Chondrocyte (in vitro differentiated cells): ENCODE data around the gene ANXA4. TPM values are rescaled to one million over a fixed set of nuclear protein-coding genes. Genes with fewer than 3 reads are reported as not detected.

Source experiments
- DNase-seq: peaks from one replicate; pipeline ENCODE4 v3.0.0; 2021; ENCODE audit warnings: mixed read lengths, low spot score
- H3K27ac Mint-ChIP-seq: one replicate; pipeline ENCODE4 v1.8.0; 2021; ENCODE audit warnings: mild to moderate bottlenecking, moderate library complexity, mixed read lengths; ENCODE audit not compliant: unreplicated experiment
- H3K27me3 Mint-ChIP-seq: 2 replicates; pipeline ENCODE4 v1.8.0; 2021; ENCODE audit warnings: low read depth, mixed read lengths
- H3K36me3 Mint-ChIP-seq: 2 replicates; pipeline ENCODE4 v1.8.0; 2021; ENCODE audit warnings: low read depth, mixed read lengths
- H3K4me1 Mint-ChIP-seq: 2 replicates; pipeline ENCODE4 v1.8.0; 2021; ENCODE audit warnings: low read depth, mild to moderate bottlenecking, mixed read lengths
- H3K4me3 Mint-ChIP-seq: one replicate; pipeline ENCODE4 v1.8.0; 2021; ENCODE audit warnings: mild to moderate bottlenecking, moderate library complexity, mixed read lengths; ENCODE audit not compliant: unreplicated experiment
- H3K9me3 Mint-ChIP-seq: 2 replicates; pipeline ENCODE4 v1.8.0; 2021; ENCODE audit warnings: low read depth, mixed read lengths
- total RNA-seq: library from RNA; stranded (reverse); gene quantifications from 3 replicates; pipeline ENCODE4 v1.2.1, GENCODE V29; 2021
- TF ChIP-seq, protein P1 (sequence below): fragments of 200-600 bp; sonication (generic); IDR thresholded peaks from 2 replicates; pipeline ENCODE4 v1.5.0; 2021; ENCODE audit warnings: antibody characterized with exemption, mild to moderate bottlenecking, moderate library complexity

Gene ANXA4
- total RNA-seq, 1 donor from 2014 or later: 99.0 TPM

DNA sequence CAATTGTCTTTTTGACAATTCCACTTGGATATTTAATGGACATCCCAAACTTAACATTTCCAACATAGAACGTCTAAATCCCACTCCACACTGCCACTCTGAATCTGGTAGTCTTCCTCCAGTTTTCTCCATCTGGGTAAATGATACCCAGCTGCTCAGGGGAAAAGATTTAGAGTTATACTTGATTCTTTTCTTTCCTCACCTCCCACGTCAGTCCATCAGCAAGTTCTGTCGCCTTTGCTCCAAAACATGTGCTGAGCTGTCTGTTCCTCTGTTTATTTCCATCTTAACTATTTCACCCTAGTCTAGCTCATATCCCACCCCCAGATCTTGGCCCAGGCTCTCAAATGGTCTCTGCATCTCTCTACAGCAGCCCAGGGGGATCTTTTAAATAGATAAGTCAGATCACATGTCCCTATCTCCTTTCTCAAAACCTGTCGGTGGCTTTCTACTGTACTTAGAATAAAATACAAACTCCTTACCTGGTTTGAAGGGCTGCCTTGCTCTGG, 44.2 kb downstream of the ANXA4 start:
- TF ChIP-seq, protein P1, sequence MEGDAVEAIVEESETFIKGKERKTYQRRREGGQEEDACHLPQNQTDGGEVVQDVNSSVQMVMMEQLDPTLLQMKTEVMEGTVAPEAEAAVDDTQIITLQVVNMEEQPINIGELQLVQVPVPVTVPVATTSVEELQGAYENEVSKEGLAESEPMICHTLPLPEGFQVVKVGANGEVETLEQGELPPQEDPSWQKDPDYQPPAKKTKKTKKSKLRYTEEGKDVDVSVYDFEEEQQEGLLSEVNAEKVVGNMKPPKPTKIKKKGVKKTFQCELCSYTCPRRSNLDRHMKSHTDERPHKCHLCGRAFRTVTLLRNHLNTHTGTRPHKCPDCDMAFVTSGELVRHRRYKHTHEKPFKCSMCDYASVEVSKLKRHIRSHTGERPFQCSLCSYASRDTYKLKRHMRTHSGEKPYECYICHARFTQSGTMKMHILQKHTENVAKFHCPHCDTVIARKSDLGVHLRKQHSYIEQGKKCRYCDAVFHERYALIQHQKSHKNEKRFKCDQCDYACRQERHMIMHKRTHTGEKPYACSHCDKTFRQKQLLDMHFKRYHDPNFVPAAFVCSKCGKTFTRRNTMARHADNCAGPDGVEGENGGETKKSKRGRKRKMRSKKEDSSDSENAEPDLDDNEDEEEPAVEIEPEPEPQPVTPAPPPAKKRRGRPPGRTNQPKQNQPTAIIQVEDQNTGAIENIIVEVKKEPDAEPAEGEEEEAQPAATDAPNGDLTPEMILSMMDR: no peak
- no peaks in the 10 kb centered on the region for H3K9me3 Mint-ChIP-seq
- peaks cover 40% of the 10 kb centered on the region for H3K4me1 Mint-ChIP-seq
- DNase-seq: no peak
- no peak overlapping the region for H3K4me3 Mint-ChIP-seq
- no peaks in the 10 kb centered on the region for H3K27me3 Mint-ChIP-seq
- H3K27ac Mint-ChIP-seq: peak overlapping the region; percentile 0
- peaks cover 15% of the 10 kb centered on the region for H3K36me3 Mint-ChIP-seq

GRCh38 chr2:69789175-69789721, 47.3 kb downstream of the ANXA4 start:
- peak overlapping the region; percentile 98 for H3K27ac Mint-ChIP-seq
- peak overlapping the region; percentile 47 for H3K4me3 Mint-ChIP-seq
- no peaks in the 10 kb centered on the region for H3K9me3 Mint-ChIP-seq
- H3K4me1 Mint-ChIP-seq: peaks cover 35% of the 10 kb centered on the region
- DNase-seq: no peak
- H3K27me3 Mint-ChIP-seq: no peaks in the 10 kb centered on the region
- H3K36me3 Mint-ChIP-seq: peaks cover 9% of the 10 kb centered on the region
- TF ChIP-seq, protein P1: no peak

DNA sequence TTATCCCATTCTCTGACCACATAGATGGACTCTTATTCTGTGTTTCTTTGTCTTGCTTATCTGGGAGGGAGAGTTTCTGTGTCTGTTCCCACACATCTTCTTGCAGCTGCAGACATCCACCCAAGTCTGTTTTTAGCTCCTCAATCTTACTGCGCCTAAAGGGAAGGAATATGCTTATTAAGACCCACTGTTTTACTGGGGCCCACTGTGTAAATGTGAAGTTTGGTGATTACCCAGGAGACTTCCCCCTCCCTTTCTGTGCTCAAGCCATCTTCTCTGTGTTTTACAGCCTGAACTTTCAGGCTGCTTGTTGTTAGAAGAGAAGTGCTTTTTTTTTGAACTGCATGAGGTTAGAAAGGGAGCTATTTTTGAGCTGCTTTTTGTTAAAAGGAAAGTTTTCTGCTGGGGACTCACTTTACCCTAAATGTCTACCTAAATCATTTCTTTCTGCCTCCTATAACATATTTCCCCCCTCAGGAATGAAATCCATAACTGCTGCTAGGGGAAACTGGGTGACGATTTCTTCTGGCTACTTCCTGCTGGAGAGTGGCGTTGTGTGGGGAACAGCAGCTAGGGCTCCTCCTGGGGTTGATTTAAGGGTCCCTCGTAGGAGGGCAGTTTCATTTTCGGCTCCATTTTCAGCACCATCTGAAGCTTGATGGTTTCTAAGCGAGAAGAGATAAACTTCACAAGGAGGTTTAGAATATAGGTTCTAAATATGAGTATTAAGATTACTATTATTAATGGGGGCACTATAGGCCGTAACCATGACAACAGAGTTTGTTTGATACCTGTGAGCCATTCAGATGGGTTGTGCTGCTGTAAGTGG, 48.1 kb downstream of the ANXA4 start:
- Mint-ChIP-seq H3K9me3 (no peaks in the 10 kb centered on the region), H3K27ac (peak overlapping the region; percentile 98), H3K27me3 (no peaks in the 10 kb centered on the region), H3K36me3 (peaks cover 9% of the 10 kb centered on the region), H3K4me1 (peaks cover 35% of the 10 kb centered on the region), H3K4me3 (peak overlapping the region; percentile 47)
- no peak for DNase-seq
- TF ChIP-seq, protein P1: peak; percentile 23

DNA sequence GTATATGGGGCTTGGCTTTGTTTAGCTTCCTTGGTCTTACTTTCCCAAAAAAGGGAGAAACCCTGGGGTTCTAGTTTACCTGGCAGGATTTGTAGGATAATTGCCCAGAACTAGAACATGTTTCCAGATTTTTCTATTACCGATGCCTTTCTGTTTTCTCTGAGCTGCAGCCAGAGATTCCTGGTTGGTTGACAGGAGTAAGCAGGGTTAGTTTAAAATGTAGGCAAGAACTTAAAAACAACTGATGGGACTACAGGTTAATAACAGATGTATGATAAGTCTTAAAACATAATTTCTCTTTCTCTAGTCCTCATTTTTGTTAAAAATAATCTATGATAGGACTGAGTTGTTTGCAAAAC, 48.6 kb downstream of the ANXA4 start:
- Mint-ChIP-seq H3K36me3 (peaks cover 9% of the 10 kb centered on the region), H3K4me3 (no peak overlapping the region), H3K4me1 (peaks cover 35% of the 10 kb centered on the region), H3K27ac (peak overlapping the region; percentile 98), H3K27me3 (no peaks in the 10 kb centered on the region), H3K9me3 (no peaks in the 10 kb centered on the region)
- TF ChIP-seq, protein P1: no peak
- no peak for DNase-seq

DNA sequence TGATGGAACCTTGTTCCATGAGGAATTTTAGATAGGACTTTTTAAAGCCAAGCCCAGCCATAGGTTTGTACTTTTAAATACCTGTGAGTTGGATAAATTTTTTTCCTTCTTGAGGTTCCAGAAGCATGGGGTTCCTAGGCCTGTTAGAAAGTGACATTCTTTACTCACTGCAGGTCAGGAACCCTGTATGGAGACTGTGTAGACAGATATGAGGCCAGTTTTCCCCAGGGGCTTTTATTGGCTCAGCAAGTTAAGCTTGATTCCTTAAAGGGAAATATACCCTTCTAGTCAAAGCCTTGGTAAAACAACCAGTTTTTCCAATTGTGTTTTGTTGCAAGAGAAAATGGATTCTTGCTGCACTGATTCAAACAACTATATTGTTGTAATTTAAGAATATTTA, 49.1 kb downstream of the ANXA4 start:
- H3K4me3 Mint-ChIP-seq: no peak overlapping the region
- peaks cover 34% of the 10 kb centered on the region for H3K4me1 Mint-ChIP-seq
- no peaks in the 10 kb centered on the region for H3K9me3 Mint-ChIP-seq
- peaks cover 9% of the 10 kb centered on the region for H3K36me3 Mint-ChIP-seq
- H3K27me3 Mint-ChIP-seq: no peaks in the 10 kb centered on the region
- DNase-seq: no peak
- TF ChIP-seq, protein P1: no peak
- H3K27ac Mint-ChIP-seq: peak overlapping the region; percentile 98
